ENCODE data around the gene TUFT1. TPM values are rescaled to one million over a fixed set of nuclear protein-coding genes. Genes with fewer than 3 reads are reported as not detected.
"Not testable (repeated sequence)": the region's sequence is repeated elsewhere in the genome, so short reads cannot be mapped to it uniquely, and the experiment has no call there.

The TUFT1 gene
- total RNA-seq, 1 experiment from 2014 or later, result 12.3 TPM

GRCh38 chr1:151618470-151618869, 78.4 kb downstream of the TUFT1 start:
- Histone ChIP-seq H3K4me1 (ENCODE audit: control insufficient read depth in 1 of 2, insufficient read depth in 2 of 2, low read length in 2 of 2) (peaks cover 12 to 29% of the 10 kb centered on the region in 2 experiments; a peak in 3 of 4 replicates), H3K9me2 (ENCODE audit: insufficient read depth) (no peaks in the 10 kb centered on the region), H3K27me3 (ENCODE audit: insufficient read depth, low read length) (no peaks in the 10 kb centered on the region), H3K36me3 (ENCODE audit: control insufficient read depth in 1 of 2, insufficient read depth in 2 of 2, low read length in 2 of 2) (0 out of 4 replicates have a peak, but pooled peaks cover 0 to 2% of the 10 kb centered on the region in 2 experiments), H3K4me2 (ENCODE audit: low read length) (no peak overlapping the region), H4K20me1 (ENCODE audit: insufficient read depth) (no peaks in the 10 kb centered on the region), H3K27ac (ENCODE audit: low read depth, low read length) (no peak overlapping the region), H2AFZ (ENCODE audit: low read depth, low read length, poor library complexity, severe bottlenecking) (no peak overlapping the region), H3K9ac (ENCODE audit: low read length) (no peak overlapping the region), H3K79me2 (ENCODE audit: insufficient read depth, low read length) (peaks cover 82% of the 10 kb centered on the region), H3K9me3 (ENCODE audit: control insufficient read depth in 1 of 2, insufficient read depth in 1 of 2, low read depth in 1 of 2, low read length in 2 of 2) (no peaks in the 10 kb centered on the region), H3K4me3 (replicated peaks in 1 of 2; ENCODE audit: low read depth in 1 of 2, low read length in 2 of 2) (no peak overlapping the region)
- intact Hi-C loops (cut with micrococcal nuclease), result no loop called here
- TF ChIP-seq POLR2A (IDR thresholded peaks at IDR 0.05; ENCODE audit: borderline replicate concordance, extremely low read depth, insufficient read depth, insufficient read length) (no peak), ZNF274 (IDR thresholded peaks at IDR 0.05; ENCODE audit: low read depth, low read length) (no peak)
- ChIA-PET CTCF (no interaction called here), POLR2A (no interaction called here), RAD21 (ENCODE audit: low non-redundant PET in 1 of 2, low total read pairs in 2 of 2, uncharacterized antibody in 2 of 2, unreplicated experiment in 2 of 2) (no interaction called here)
- no peak for DNase-seq (ENCODE audit: low read depth, low spot score)
- no TSS peak for BruUV-seq (replicated peaks)
- ATAC-seq, result no peak

GRCh38 chr1:151618996-151619395, 78.9 kb downstream of the TUFT1 start:
- RAD21 ChIA-PET (ENCODE audit: low non-redundant PET in 1 of 2, low total read pairs in 2 of 2, uncharacterized antibody in 2 of 2, unreplicated experiment in 2 of 2); CTCF ChIA-PET; H3K4me2 ChIP-seq (ENCODE audit: low read length); H3K36me3 ChIP-seq (ENCODE audit: control insufficient read depth in 1 of 2, insufficient read depth in 2 of 2, low read length in 2 of 2); H3K27me3 ChIP-seq (ENCODE audit: insufficient read depth, low read length); H3K27ac ChIP-seq (ENCODE audit: low read depth, low read length); BruUV-seq (replicated peaks); DNase-seq (ENCODE audit: low read depth, low spot score); H3K9me2 ChIP-seq (ENCODE audit: insufficient read depth); H3K9me3 ChIP-seq (ENCODE audit: control insufficient read depth in 1 of 2, insufficient read depth in 1 of 2, low read depth in 1 of 2, low read length in 2 of 2); H3K9ac ChIP-seq (ENCODE audit: low read length); ATAC-seq; POLR2A ChIA-PET; H2AFZ ChIP-seq (ENCODE audit: low read depth, low read length, poor library complexity, severe bottlenecking); H4K20me1 ChIP-seq (ENCODE audit: insufficient read depth); H3K4me3 ChIP-seq (replicated peaks in 1 of 2; ENCODE audit: low read depth in 1 of 2, low read length in 2 of 2); intact Hi-C loops (cut with micrococcal nuclease): not testable (repeated sequence)
- Histone ChIP-seq H3K79me2 (ENCODE audit: insufficient read depth, low read length) (peaks cover 82% of the 10 kb centered on the region), H3K4me1 (ENCODE audit: control insufficient read depth in 1 of 2, insufficient read depth in 2 of 2, low read length in 2 of 2) (peaks cover 12 to 28% of the 10 kb centered on the region in 2 experiments; a peak in 3 of 4 replicates)
